Stimulated activated CD4-positive, alpha-beta T cell treated with anti-CD3 and anti-CD28 coated beads, Interleukin-12 subunit alpha, Interleukin-12 subunit beta, amount 100 ng/mL, for 4 hours (primary cell): Measurements from ENCODE around the gene RHBDF2.
"Not testable (repeated sequence)": the region's sequence is repeated elsewhere in the genome, so short reads cannot be mapped to it uniquely, and the experiment has no call there.

Experiments used
- DNase-seq: peaks from one replicate; pipeline ENCODE4 v3.0.0-alpha.2; 2020

Gene RHBDF2

DNA sequence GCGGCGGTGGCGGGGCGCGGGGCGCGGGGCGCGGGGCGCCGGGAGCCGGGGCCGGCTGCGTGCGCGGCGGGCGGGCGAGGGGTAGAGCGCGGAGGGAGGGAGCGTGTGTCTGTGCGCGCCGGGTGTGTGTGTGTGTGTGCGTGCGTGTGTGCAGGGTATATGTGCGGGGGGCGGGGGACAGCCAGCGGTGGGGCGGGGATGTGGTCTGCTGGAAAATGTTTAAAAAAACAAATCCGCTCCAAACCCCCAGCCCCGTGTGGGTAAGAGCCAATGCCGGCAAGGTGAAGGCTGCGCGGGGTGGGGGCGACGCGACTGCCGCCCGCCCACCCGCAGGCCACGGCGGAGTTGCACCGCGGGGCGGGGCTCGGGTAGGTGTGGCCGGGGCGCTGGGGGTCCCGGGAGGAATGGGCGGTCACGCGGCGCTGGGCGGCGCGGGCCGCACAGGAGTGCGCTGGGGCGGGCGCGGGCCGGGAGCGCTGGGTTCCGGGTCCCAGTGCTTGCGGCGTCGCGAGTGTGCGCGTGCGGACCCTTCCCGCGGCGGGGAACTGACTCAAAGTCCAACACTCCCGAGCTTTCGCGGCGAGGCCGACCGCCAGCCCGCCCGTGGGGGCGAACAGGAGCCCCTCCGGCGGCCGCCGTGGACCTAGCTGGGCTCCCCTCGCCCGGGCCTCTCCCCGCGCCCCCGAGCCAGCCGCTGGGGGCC lies 36.5 kb upstream of the RHBDF2 start, which contains the start of gene CYGB:
TSS of gene CYGB (minus strand) at position 132 of the 703 bp plus-strand sequence. CDS start 167 bp downstream, outside the sequence.
- no peak for DNase-seq

DNA sequence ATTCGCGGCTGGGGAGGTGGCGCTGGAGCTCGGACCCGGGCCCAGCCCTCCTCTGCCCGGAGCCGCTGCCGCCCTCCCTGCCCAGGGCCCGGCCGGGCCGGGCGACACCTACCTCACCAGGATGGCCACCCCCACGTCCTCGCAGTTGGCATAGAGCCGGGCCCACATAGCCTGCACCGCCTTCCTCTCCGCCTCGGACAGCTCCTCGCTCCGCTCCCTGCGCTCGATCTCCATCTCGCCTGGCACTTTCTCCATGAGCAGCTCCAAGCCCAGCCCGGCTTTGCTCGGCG lies 36.0 kb upstream of the RHBDF2 start:
- no peak for DNase-seq

GRCh38 chr17:76536511-76537287 lies 35.5 kb upstream of the RHBDF2 start:
- no peak for DNase-seq

DNA sequence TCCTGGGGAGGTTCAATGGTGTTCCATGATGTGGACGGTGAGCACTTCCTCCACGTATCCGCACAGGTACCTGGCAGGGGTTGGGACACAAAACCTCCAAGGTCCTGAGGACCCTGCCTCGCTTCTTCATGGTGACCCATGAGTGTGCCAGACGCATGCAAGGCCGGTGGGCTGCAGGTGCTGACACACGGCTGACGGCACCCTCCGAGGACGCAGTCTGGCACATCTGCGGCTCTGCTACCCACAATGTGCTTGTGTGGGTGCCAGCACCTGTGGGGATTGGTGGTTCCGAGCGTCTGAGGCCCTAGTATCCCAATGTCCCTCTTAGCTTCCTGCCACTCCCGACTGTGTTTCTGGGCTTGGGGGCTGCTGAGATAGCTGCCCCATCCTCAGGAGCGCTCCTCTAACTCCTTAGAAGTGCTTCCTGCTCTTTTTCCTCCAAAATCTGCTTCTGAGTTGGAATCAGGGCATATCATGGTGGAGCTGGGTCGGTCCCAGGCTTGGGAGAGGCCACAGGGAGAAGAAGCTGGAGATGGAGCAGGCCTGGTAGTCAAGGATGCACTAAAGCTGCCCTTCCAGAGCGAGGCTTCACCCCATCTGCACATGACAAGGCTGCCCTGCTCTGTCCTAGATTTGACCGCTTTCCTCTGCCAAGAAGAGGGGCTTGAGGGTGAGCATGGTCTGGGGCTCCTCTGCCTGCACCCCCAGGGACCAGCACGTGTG lies 34.7 kb upstream of the RHBDF2 start:
- no peak for DNase-seq

DNA sequence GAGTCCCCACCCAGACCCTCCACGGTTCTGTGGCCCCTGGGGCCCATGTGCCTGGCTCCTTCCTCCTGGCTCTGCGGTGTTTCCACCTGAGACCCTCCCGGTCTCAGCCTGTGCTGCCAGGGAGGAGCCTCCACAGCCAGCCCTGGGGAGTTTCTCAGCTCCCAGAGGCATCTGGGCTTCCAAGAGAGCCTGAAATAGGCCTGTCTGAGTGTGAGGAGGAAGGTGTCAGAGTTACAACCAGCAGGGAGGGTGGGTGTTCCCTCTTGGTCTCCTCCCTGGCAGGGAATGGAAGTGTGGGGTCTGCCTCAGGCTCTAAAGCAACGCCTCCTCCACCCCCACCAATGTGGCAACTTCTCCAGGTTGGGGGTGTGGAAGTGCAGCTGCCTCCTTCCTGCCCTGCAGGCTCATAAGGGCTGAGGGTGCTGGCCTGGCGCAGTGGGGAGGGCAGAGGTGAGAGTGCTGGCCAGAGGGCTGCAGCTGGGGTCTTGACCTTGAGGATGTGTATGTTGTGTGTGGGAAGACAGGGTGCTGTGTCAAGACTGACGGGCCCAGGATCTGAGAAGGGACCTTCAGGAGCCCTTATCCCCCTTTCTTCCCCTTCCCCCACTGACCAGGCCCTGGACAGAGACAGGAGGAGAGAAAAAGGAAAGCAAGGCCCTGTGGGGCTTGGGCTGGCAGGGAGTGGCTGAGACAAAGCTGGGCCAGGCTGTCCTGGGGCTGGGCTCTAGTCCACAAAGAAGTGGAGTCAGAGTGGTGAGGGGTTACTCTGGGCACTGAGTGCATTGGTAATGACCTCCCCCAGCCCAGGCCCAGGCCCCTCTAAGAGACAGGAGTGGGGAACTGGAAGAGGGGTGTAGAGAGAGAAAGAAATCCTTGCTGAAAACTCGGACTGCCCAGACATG lies 33.9 kb upstream of the RHBDF2 start:
- DNase-seq: no peak

GRCh38 chr17:76533640-76534359 lies 32.6 kb upstream of the RHBDF2 start:
- DNase-seq: not testable (repeated sequence)

DNA sequence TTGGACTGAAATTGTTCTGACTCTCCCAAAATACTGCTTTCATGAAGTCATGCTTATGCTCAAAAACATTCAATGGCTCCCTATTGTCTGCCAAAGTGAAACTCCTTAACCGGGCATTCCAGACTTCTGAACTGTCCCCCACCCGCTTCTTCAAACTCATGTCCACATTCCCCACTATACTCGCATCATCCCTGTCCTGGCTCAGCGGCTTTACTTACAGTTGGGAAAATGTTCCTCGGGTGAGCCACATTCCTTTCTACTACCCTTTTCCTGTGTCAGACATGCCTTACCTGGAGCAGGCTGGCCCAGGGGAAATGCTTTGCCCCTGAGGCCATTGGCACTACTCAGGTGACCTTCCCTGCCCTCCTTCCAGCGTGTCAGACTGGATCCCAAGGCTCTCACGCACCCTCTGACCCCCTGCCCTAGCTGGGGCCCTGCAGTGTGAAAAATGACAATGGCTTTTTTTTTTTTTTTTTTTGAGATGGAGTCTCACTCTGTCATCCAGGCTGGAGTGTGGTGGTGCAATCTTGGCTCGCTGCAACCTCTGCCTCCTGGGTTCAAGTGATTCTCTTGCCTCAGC lies 30.9 kb upstream of the RHBDF2 start:
- no peak for DNase-seq

DNA sequence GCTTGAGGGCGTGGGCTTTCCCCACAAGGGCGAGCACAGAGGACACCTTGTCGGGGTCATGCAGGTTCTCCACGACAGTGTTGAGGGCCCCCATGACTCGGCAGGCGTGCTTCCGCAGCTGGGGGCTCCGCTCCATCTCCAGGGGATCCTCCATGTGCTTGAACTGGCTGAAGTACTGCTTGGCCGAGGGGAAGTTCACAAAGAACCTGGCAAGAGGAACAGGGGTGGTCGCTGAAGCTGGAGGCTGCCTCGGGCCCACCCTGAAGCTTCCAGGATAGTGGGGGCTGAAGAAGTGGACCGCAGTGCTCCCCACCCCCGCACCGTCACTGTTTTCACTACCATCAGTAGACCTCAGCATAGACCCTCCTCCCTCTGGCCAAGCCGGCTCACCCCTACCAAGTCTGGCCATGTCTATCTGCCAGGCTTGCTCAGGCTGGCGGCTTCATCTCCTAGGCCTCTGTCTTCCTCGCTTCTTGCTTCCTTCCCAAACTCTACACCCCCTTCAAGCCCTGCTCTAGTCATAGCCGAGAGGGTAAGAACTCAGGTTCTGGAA lies 30.3 kb upstream of the RHBDF2 start:
- no peak for DNase-seq

GRCh38 chr17:76530811-76531485 lies 29.7 kb upstream of the RHBDF2 start:
- DNase-seq: no peak

- no peak for DNase-seq
Measured at GRCh38 chr17:76530095-76530723, 29.0 kb upstream of the RHBDF2 start.

- DNase-seq: no peak
Measured at GRCh38 chr17:76529224-76530094, 28.2 kb upstream of the RHBDF2 start.

DNA sequence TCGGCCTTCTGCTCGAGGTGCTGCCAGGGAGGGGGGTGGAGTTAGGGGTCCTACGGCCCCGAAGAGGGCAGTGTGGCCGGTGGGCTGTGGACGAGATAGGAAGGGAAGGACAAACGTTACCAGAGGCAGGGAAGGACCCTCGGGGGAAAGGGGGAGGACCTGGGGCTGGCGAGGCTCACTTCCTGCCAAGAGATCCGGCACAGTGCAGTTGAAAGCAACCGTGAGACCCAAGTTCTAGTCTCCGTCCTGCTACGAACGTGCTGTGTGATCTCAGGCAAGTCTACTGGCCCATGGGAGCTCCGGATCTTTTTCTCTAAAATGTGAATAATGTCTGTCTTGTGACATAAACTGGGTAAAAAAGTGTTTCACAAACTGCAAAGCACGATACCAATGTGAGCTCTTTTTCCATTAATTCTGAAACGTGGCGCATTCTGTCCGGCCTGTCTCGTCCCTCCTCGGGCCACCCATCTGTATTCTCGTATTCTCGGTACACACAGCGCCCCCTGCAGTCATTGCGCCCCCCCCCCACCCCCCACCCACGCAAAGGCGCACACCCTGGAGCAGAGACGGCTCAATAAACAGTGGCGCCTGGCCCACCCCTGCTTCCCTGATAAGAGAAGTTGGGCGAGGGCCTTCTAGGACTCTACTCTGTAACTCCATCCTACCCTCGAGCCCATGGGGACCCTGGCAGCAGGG lies 27.5 kb upstream of the RHBDF2 start:
- DNase-seq: no peak

DNA sequence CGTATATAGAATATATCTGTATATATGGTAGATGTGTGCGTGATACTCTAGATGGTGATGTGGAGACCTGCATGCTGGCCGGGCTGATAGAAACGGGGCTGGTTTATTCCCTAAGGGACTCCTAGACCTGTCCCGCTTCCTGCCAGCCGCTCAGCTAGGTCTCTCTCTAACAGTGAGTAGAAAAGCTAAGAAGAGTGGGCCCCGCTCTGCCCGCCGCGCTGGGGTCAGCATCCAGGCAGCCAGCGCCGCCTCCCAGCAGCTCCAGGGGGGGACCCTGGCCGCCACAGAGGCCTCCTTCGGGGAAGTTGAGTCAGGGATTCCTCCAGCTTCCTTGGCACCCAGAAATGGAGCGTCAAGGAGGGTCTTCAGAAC lies 26.9 kb upstream of the RHBDF2 start:
- no peak for DNase-seq

- peak; percentile 36 for DNase-seq
Measured at GRCh38 chr17:76527430-76528111, 26.3 kb upstream of the RHBDF2 start.

GRCh38 chr17:76527016-76527415 lies 25.8 kb upstream of the RHBDF2 start:
- not testable (repeated sequence) for DNase-seq

DNA sequence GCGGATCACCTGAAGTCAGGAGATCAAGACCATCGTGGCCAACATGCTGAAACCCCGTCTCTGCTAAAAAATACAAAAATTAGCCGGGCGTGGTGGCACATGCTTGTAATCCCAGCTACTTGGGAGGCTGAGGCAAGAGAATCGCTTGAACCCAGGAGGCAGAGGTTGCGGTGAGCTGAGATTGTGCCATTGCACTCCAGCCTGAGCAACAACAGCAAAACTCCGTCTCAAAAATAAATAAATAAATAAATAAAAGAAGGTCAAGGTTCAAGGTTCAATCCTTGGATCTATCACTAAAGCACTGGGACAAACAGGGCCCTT lies 24.2 kb upstream of the RHBDF2 start:
- not testable (repeated sequence) for DNase-seq

DNA sequence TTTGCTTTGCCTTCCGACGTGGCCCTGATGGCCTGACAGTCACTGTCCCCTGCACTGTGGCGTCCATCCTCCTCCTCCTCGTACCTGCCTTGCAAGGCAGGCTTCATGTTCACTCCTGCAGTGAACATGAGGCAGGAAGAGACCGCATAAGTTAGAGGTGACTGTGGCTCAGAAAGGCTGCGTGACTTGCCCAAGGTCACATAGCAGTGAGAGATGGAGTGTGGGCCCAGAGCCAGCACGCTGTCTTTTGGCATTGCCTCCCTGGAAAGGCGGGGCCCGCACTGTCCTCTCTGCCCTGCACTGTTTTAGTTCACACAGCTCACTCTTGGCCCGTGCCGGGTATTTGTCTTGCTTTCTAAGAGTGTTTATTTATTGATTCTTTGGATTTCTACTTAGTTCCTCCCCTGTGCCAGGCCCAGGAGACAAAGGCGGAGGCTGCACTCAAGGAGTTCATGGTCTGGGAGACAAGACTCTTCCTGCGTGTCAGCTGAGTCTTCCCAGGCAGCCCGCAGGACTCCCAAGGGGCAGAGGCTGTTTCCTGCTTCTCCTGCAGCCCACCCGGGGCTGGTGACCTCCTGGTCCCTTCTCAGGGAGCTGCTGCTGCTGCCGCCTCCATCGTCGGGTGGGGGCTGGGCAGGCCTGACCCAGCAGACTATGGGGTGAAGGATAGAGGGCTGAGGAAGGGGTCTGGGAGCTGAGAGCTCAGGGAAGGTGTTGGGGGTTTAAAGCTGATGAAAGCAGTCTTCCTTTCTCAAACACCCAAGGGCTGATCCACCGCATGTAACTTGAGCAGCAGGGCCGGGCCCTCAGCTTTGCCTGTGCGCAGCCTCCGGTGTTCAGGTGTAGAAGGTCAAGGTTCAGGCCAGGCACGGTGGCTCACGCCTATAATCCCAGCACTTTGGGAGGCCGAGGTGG lies 23.6 kb upstream of the RHBDF2 start:
- no peak for DNase-seq
